HuH-7 (cell line): ENCODE measurements around the gene HTR1B.
A peak's percentile ranks its signal among the peaks of the same experiment; 100 is the strongest.

Experiments
- DNase-seq: peaks from one replicate; pipeline ENCODE4 v3.0.0; 2011; ENCODE audit warnings: low spot score

HTR1B gene

GRCh38 chr6:77463308-77463860 is at the start of gene HTR1B:
Gene HTR1B (minus strand): TSS chr6:77463491. CDS start chr6:77463403, 88 bp downstream.
- DNase-seq, result peak; percentile 33

- no peak for DNase-seq
These were observed 49.3 kb upstream of the HTR1B start for GRCh38 chr6:77512554-77512953.

- DNase-seq, result no peak
These were observed 48.6 kb upstream of the HTR1B start for GRCh38 chr6:77511860-77512259.

GRCh38 chr6:77502981-77503380 is 39.7 kb upstream of the HTR1B start:
- DNase-seq, result no peak

GRCh38 chr6:77492530-77492929 is 29.2 kb upstream of the HTR1B start:
- DNase-seq, result peak; percentile 17

GRCh38 chr6:77487808-77488425 is 24.6 kb upstream of the HTR1B start:
- DNase-seq, result no peak

GRCh38 chr6:77482981-77483380 is 19.7 kb upstream of the HTR1B start:
- DNase-seq, result no peak

GRCh38 chr6:77474973-77475372 is 11.7 kb upstream of the HTR1B start:
- DNase-seq, result no peak

GRCh38 chr6:77474286-77474956 is 11.1 kb upstream of the HTR1B start:
- no peak for DNase-seq

- DNase-seq, result no peak
These were observed 7.7 kb upstream of the HTR1B start for GRCh38 chr6:77470983-77471382.

GRCh38 chr6:77468939-77469338 is 5.6 kb upstream of the HTR1B start:
- DNase-seq, result no peak

GRCh38 chr6:77466451-77467437 is 3.5 kb upstream of the HTR1B start:
- DNase-seq, result no peak

GRCh38 chr6:77466055-77466450 is 2.8 kb upstream of the HTR1B start:
- DNase-seq, result peak; percentile 63

- DNase-seq, result no peak
These were observed 1.2 kb upstream of the HTR1B start for GRCh38 chr6:77464495-77464867.

- peak; percentile 30 for DNase-seq
These were observed 687 bp upstream of the HTR1B start for GRCh38 chr6:77463861-77464494.

- DNase-seq, result peak; percentile 40
These were observed 658 bp downstream of the HTR1B start for GRCh38 chr6:77462359-77463307.

GRCh38 chr6:77461796-77462195 is 1.5 kb downstream of the HTR1B start:
- DNase-seq, result no peak

- DNase-seq, result no peak
These were observed 4.9 kb downstream of the HTR1B start for GRCh38 chr6:77458421-77458820.

- DNase-seq, result peak; percentile 63
These were observed 5.5 kb downstream of the HTR1B start for GRCh38 chr6:77457720-77458349.

GRCh38 chr6:77456531-77457248 is 6.6 kb downstream of the HTR1B start:
- DNase-seq, result no peak
